ENCODE measurements around the gene TIGD1. TPM values are rescaled to one million over a fixed set of nuclear protein-coding genes. Genes with fewer than 3 reads are reported as not detected.

TIGD1 gene
- total RNA-seq, 1 donor from 2014 or later, result 12.3 TPM

GRCh38 chr2:232586943-232587505 is 36.7 kb upstream of the TIGD1 start:
- Mint-ChIP-seq H3K4me3 (ENCODE audit: unreplicated experiment) (no peak overlapping the region), H3K27me3 (ENCODE audit: unreplicated experiment) (peaks cover 2% of the 10 kb centered on the region), H3K4me1 (ENCODE audit: low read depth, unreplicated experiment) (no peaks in the 10 kb centered on the region), H3K9me3 (ENCODE audit: unreplicated experiment) (peaks cover 3% of the 10 kb centered on the region), H3K36me3 (ENCODE audit: unreplicated experiment) (peaks cover 9% of the 10 kb centered on the region), H3K27ac (ENCODE audit: unreplicated experiment) (no peak overlapping the region)
- no peak for DNase-seq
- no peak for TF ChIP-seq CTCF (IDR thresholded peaks at IDR 0.05; ENCODE audit: partially characterized antibody, unreplicated experiment)

GRCh38 chr2:232584238-232584637 is 33.9 kb upstream of the TIGD1 start:
- Mint-ChIP-seq H3K36me3 (ENCODE audit: unreplicated experiment) (peaks cover 5% of the 10 kb centered on the region), H3K4me1 (ENCODE audit: low read depth, unreplicated experiment) (no peaks in the 10 kb centered on the region), H3K27me3 (ENCODE audit: unreplicated experiment) (peaks cover 2% of the 10 kb centered on the region), H3K27ac (ENCODE audit: unreplicated experiment) (no peak overlapping the region), H3K9me3 (ENCODE audit: unreplicated experiment) (peaks cover 3% of the 10 kb centered on the region), H3K4me3 (ENCODE audit: unreplicated experiment) (no peak overlapping the region)
- TF ChIP-seq CTCF (IDR thresholded peaks at IDR 0.05; ENCODE audit: partially characterized antibody, unreplicated experiment), result no peak
- DNase-seq, result no peak

GRCh38 chr2:232581725-232582124 is 31.4 kb upstream of the TIGD1 start:
- no peak for TF ChIP-seq CTCF (IDR thresholded peaks at IDR 0.05; ENCODE audit: partially characterized antibody, unreplicated experiment)
- no peaks in the 10 kb centered on the region for H3K27me3 Mint-ChIP-seq (ENCODE audit: unreplicated experiment)
- H3K4me3 Mint-ChIP-seq (ENCODE audit: unreplicated experiment), result no peak overlapping the region
- no peak for DNase-seq
- H3K27ac Mint-ChIP-seq (ENCODE audit: unreplicated experiment), result no peak overlapping the region
- no peaks in the 10 kb centered on the region for H3K9me3 Mint-ChIP-seq (ENCODE audit: unreplicated experiment)
- no peaks in the 10 kb centered on the region for H3K4me1 Mint-ChIP-seq (ENCODE audit: low read depth, unreplicated experiment)
- peaks cover 5% of the 10 kb centered on the region for H3K36me3 Mint-ChIP-seq (ENCODE audit: unreplicated experiment)

- Mint-ChIP-seq H3K36me3 (ENCODE audit: unreplicated experiment) (peaks cover 5% of the 10 kb centered on the region), H3K27me3 (ENCODE audit: unreplicated experiment) (no peaks in the 10 kb centered on the region), H3K4me1 (ENCODE audit: low read depth, unreplicated experiment) (no peaks in the 10 kb centered on the region), H3K9me3 (ENCODE audit: unreplicated experiment) (no peaks in the 10 kb centered on the region), H3K4me3 (ENCODE audit: unreplicated experiment) (no peak overlapping the region), H3K27ac (ENCODE audit: unreplicated experiment) (no peak overlapping the region)
- TF ChIP-seq CTCF (IDR thresholded peaks at IDR 0.05; ENCODE audit: partially characterized antibody, unreplicated experiment), result no peak
- DNase-seq, result no peak
Observed at GRCh38 chr2:232580648-232580981, 30.3 kb upstream of the TIGD1 start.

- Mint-ChIP-seq H3K36me3 (ENCODE audit: unreplicated experiment) (no peaks in the 10 kb centered on the region), H3K27ac (ENCODE audit: unreplicated experiment) (no peak overlapping the region), H3K4me1 (ENCODE audit: low read depth, unreplicated experiment) (no peaks in the 10 kb centered on the region), H3K4me3 (ENCODE audit: unreplicated experiment) (no peak overlapping the region), H3K9me3 (ENCODE audit: unreplicated experiment) (no peaks in the 10 kb centered on the region), H3K27me3 (ENCODE audit: unreplicated experiment) (no peaks in the 10 kb centered on the region)
- no peak for TF ChIP-seq CTCF (IDR thresholded peaks at IDR 0.05; ENCODE audit: partially characterized antibody, unreplicated experiment)
- no peak for DNase-seq
Observed at GRCh38 chr2:232578626-232579025, 28.3 kb upstream of the TIGD1 start.

Data from glutamatergic neuron (in vitro differentiated cells).